IPS-18a (cell line): ENCODE results near the gene MBTPS1.

Experiments used
- H3K27ac ChIP-seq: one replicate; pipeline ENCODE4 v1.5.1; 2013; ENCODE audit warnings: low read length
- H3K27me3 ChIP-seq: one replicate; pipeline ENCODE4 v1.6.1; 2013; ENCODE audit warnings: mild to moderate bottlenecking, low read length; ENCODE audit not compliant: control insufficient read depth, insufficient read depth
- H3K36me3 ChIP-seq: one replicate; pipeline ENCODE4 v1.6.1; 2013; ENCODE audit warnings: low read depth, low read length; ENCODE audit not compliant: control insufficient read depth
- H3K4me1 ChIP-seq: one replicate; pipeline ENCODE4 v1.6.1; 2013; ENCODE audit warnings: low read depth, low read length; ENCODE audit not compliant: control insufficient read depth
- H3K4me3 ChIP-seq: one replicate; pipeline ENCODE4 v1.5.1; 2013; ENCODE audit warnings: low read length
- H3K9ac ChIP-seq: one replicate; pipeline ENCODE4 v1.6.1; 2013; ENCODE audit warnings: mild to moderate bottlenecking, low read length, moderate library complexity
- H3K9me3 ChIP-seq: one replicate; pipeline ENCODE4 v1.6.1; 2013; ENCODE audit warnings: low read depth, low read length; ENCODE audit not compliant: control insufficient read depth

Gene MBTPS1

DNA sequence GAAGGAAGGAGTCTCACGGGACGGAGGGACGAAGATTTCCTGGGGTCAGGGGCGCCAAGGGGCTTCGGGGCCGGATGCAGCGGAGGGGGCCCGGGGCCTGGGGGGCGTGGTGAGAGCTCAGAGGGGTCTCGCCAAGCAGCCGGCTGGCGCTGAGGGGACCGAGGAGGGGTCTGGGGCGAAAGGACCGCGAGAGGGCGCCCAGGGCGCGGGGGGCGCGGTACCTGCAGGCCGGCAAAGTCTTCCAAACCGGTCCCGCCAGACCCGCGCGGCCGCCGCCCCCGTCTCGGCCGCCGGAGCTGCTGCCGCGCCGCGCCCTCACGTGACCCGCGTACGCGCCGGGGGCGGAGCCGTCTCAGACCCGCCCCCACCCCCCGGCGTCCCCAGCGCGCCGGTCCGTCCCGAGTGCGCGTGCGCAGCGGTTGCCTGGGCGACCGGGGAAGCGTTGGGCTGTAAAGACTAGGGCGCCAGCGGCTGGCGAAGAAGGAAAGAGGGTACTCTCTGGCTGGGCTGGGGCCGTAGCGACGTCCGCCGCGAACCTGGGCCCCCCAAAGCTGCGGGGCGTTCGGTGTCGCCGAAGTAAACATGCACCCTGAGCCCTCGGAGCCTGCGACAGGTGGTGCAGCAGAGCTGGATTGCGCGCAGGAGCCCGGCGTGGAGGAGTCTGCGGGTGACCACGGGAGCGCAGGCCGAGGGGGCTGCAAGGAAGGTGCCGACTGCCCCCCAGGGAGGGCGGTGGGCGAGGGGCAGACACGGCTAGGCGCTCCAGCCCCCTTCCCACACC lies 28.3 kb upstream of the MBTPS1 start, which contains the start of the genes DNAAF1 and HSDL1:
DNAAF1 (plus strand) TSS at position 450 of the 781 bp plus-strand sequence; CDS start at position 583, 133 bp downstream.
HSDL1 (minus strand) TSS at position 319 of the 781 bp plus-strand sequence. CDS start 13,856 bp downstream, outside the sequence.
- H3K4me3 ChIP-seq, result peak within 1 kb of the TSS; percentile 88
- H3K9ac ChIP-seq, result peak within 1 kb of the TSS; percentile 60
- H3K4me1 ChIP-seq, result no peaks in the 10 kb centered on the region
- H3K36me3 ChIP-seq, result no peaks in the 10 kb centered on the region
- no peak within 1 kb of the TSS for H3K27ac ChIP-seq
- H3K27me3 ChIP-seq, result peaks cover 12% of the 10 kb centered on the region
- H3K9me3 ChIP-seq, result no peaks in the 10 kb centered on the region

DNA sequence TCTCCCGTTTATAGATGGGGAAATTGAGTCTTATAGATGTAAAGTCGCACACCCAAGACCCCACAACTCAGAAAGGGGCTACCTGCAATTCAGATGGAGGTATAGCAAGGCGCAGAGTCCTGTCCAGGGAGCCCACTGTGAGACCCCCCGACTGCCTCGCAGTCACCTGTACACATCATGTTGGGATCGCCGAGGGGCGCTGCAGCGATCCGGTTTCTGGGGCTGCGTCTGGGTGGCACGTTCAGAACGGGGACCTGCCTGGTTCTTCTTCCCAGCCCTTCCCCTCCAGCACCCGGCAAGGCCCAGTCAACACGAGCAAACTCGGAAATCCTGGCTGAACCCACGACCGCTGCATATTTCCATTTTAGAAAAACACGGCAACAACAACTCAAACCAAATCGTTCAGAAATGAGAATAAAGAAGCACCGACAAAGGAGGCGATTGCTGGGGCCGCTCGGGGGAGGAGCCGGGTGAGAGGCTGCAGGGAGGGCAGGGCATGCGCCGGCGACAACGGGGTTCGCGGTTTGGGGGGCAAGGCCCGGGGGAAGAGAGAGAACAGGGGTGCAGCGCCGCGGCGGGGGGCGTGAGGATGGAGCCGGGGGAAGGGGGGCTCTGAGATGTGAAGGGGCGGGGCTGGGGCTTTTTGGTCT lies 27.6 kb upstream of the MBTPS1 start:
- H3K36me3 ChIP-seq, result no peaks in the 10 kb centered on the region
- peaks cover 12% of the 10 kb centered on the region for H3K27me3 ChIP-seq
- no peaks in the 10 kb centered on the region for H3K9me3 ChIP-seq
- peaks cover 4% of the 10 kb centered on the region for H3K4me1 ChIP-seq
- H3K9ac ChIP-seq, result peak overlapping the region; percentile 60
- no peak overlapping the region for H3K27ac ChIP-seq
- H3K4me3 ChIP-seq, result peak overlapping the region; percentile 88

- Histone ChIP-seq H3K27me3 (peaks cover 12% of the 10 kb centered on the region), H3K9me3 (no peaks in the 10 kb centered on the region), H3K4me1 (peaks cover 8% of the 10 kb centered on the region), H3K36me3 (no peaks in the 10 kb centered on the region), H3K9ac (peak overlapping the region; percentile 60), H3K4me3 (peak overlapping the region; percentile 88), H3K27ac (no peak overlapping the region)
Measured at GRCh38 chr16:84143784-84144199, 27.1 kb upstream of the MBTPS1 start.

DNA sequence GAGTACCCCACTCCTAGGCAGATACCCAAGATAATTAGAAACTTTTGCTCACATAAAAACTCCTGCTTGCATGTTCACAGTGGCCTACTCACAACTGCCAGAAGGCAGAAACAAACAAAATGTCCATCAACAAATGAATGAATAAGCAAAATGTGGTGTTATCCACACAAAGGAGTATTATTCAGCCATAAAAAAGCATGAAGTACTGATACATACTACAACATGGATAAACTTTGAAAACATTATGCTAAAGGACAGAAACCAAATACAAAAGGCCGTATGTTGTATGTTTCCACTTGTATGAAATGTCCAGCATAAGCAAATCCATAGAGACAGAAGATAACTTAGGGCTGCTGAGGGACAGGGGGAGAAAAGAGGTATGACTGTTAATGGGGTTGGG lies 26.3 kb upstream of the MBTPS1 start:
- Histone ChIP-seq H3K4me3 (no peak overlapping the region), H3K4me1 (peaks cover 13% of the 10 kb centered on the region), H3K9ac (no peak overlapping the region)

DNA sequence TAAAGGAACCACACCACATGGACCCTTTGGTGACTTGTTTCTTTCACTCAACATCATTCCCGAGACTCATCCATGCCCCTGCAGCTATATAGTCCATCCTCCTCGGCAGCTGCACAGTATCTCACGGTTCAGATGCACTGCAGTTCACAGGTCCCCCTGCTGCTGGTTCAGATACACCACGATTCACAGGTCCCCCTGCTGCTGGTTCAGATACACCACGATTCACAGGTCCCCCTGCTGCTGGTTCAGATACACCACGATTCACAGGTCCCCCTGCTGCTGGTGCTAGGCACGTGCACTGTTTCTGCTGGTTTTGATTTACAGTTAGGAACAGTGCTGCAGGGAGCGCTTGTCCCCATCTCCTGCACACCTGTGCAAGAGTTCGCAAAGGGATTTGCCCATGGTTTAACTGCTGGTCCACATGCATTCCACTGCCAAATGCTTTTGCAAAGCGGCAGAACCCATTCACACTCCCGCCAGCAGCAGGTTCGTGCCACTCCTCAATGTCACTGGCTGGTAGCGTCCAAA lies 24.5 kb upstream of the MBTPS1 start:
- Histone ChIP-seq H3K4me1 (peaks cover 17% of the 10 kb centered on the region), H3K27me3 (peaks cover 8% of the 10 kb centered on the region), H3K4me3 (no peak overlapping the region), H3K9me3 (no peaks in the 10 kb centered on the region), H3K9ac (no peak overlapping the region), H3K36me3 (no peaks in the 10 kb centered on the region), H3K27ac (no peak overlapping the region)

More for the DNA sequence above, 26.3 kb upstream of the MBTPS1 start:
- Histone ChIP-seq H3K27ac (no peak overlapping the region), H3K27me3 (peaks cover 12% of the 10 kb centered on the region), H3K36me3 (no peaks in the 10 kb centered on the region), H3K9me3 (no peaks in the 10 kb centered on the region)

- Histone ChIP-seq H3K9me3 (no peaks in the 10 kb centered on the region), H3K4me1 (peaks cover 17% of the 10 kb centered on the region), H3K27ac (no peak overlapping the region), H3K4me3 (no peak overlapping the region), H3K9ac (no peak overlapping the region), H3K27me3 (no peaks in the 10 kb centered on the region), H3K36me3 (no peaks in the 10 kb centered on the region)
Measured at GRCh38 chr16:84139628-84140258, 23.0 kb upstream of the MBTPS1 start.

DNA sequence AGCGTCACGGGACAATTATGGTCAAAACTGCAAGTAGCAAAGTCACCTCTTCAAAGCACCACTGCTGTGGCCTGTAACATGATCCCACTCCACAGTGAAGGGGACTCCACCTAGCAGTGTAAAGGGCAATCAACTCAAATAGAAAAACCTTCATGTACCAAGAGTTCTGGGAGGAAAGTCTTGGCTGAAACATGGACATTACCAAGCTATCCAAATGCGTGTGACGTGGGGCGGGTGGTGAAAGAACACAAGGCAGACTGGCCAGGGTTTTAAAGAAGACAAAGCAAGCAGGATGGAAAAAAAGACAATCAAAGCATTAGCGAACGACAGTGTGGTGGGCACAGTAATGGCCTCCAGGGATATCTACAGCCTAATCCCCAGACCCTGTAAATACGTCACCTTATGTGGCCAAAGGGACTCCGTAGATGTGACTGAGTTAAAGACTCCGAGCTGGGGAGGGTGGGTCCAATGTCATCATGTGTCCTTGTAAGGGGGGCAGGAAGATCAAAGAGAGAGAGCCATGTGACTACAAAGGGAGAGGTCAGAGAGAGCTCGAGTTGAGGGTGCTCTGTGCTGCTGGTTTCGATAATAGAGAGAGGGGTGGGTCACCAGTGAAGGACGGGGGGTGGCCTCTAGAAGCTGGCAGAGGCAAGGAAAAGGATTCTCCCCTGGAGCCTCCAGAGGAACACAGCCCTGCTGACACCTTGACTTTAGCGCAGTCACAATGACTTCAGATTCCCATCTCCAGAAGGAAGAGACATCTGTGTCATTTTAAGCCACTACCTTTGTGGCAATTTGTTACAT lies 22.3 kb upstream of the MBTPS1 start:
- Histone ChIP-seq H3K4me3 (peak overlapping the region; percentile 0), H3K4me1 (peaks cover 17% of the 10 kb centered on the region), H3K9ac (no peak overlapping the region), H3K27ac (peak overlapping the region; percentile 14), H3K36me3 (no peaks in the 10 kb centered on the region), H3K27me3 (no peaks in the 10 kb centered on the region), H3K9me3 (no peaks in the 10 kb centered on the region)

GRCh38 chr16:84138500-84138823 lies 21.7 kb upstream of the MBTPS1 start:
- Histone ChIP-seq H3K4me3 (peak overlapping the region; percentile 0), H3K9me3 (no peaks in the 10 kb centered on the region), H3K9ac (no peak overlapping the region), H3K36me3 (no peaks in the 10 kb centered on the region), H3K27me3 (no peaks in the 10 kb centered on the region), H3K27ac (peak overlapping the region; percentile 14), H3K4me1 (peaks cover 17% of the 10 kb centered on the region)

GRCh38 chr16:84137769-84138357 lies 21.1 kb upstream of the MBTPS1 start:
- H3K9ac ChIP-seq, result no peak overlapping the region
- H3K27ac ChIP-seq, result no peak overlapping the region
- H3K4me3 ChIP-seq, result no peak overlapping the region
- no peaks in the 10 kb centered on the region for H3K9me3 ChIP-seq
- H3K27me3 ChIP-seq, result no peaks in the 10 kb centered on the region
- H3K4me1 ChIP-seq, result peaks cover 17% of the 10 kb centered on the region
- H3K36me3 ChIP-seq, result no peaks in the 10 kb centered on the region

DNA sequence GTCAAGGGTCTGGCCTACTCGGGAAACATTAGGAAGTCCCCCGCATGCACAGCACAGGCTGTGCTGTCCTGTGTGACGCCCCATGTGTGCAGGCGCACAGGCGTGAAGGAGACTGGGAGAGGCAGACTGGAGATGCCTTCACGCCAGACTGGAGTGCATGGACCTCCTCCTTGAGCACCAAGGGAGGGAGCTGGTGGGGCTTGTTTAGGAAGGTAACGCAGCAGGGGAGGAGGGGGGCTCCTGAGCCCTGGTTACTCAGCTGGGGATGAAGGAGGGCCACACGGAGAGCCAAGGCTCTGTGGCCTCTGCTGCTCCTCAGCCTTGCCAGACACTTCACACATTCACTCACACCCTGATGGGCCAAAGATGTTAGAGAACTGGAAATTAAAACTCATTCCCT lies 20.5 kb upstream of the MBTPS1 start:
- no peak overlapping the region for H3K4me3 ChIP-seq
- no peaks in the 10 kb centered on the region for H3K9me3 ChIP-seq
- no peaks in the 10 kb centered on the region for H3K36me3 ChIP-seq
- H3K4me1 ChIP-seq, result peaks cover 21% of the 10 kb centered on the region
- H3K27me3 ChIP-seq, result no peaks in the 10 kb centered on the region
- H3K9ac ChIP-seq, result no peak overlapping the region
- H3K27ac ChIP-seq, result no peak overlapping the region
